ENCODE data around the gene GPATCH1.

- no peak for TF ChIP-seq ZNF140 (tag by site-specific recombination; IDR thresholded peaks at IDR 0.05)
- no peak for TF ChIP-seq YY1 (tag by site-specific recombination; IDR thresholded peaks at IDR 0.05)
These were observed 15.0 kb downstream of the GPATCH1 start for GRCh38 chr19:33096005-33096404.
